Cardiac septum (tissue), 1 donor: ENCODE results near the gene WNT3A. TPM values are rescaled to one million over a fixed set of nuclear protein-coding genes. Genes with fewer than 3 reads are reported as not detected.

Experiments used
- DNase-seq: peaks from one replicate; pipeline ENCODE4 v3.0.0-alpha.2; 2020; ENCODE audit warnings: low spot score
- intact Hi-C: fragments of 100-400 bp; cut with DNase I; formaldehyde crosslinking; loops from one replicate; pipeline ENCODE4 v1.14.0; 2022
- total RNA-seq: library from RNA; stranded (reverse); fragmentation: NEBNext Ultra II Directional; extraction: Animal tissue kit (Norgen Biotek cat#: 25700); gene quantifications from one replicate; pipeline ENCODE4 v1.2.1, GENCODE V29; 2021
- donor health status: DM: no; HTN: no; CAD: no.

WNT3A gene
- total RNA-seq, 1 donor from 2014 or later: not detected

- intact Hi-C loops: no loop called here
- DNase-seq: peak; percentile 62
Observed at GRCh38 chr1:227998374-227999055, 8.3 kb upstream of the WNT3A start.

GRCh38 chr1:227999056-227999930 is 7.5 kb upstream of the WNT3A start:
- intact Hi-C loops: no loop called here
- DNase-seq: peak; percentile 76

GRCh38 chr1:228000416-228000815 is 6.4 kb upstream of the WNT3A start:
- DNase-seq: peak; percentile 55
- intact Hi-C loops: loop anchor here (5.0 to 10.0 kb wide), 2 partner anchors 72 to 124 kb away; no protein-coding TSS in a partner anchor

- intact Hi-C loops: loop anchor here (5.0 to 10.0 kb wide), 2 partner anchors 71 to 124 kb away; no protein-coding TSS in a partner anchor
- peak; percentile 66 for DNase-seq
Observed at GRCh38 chr1:228000836-228001563, 5.8 kb upstream of the WNT3A start.

- peak; percentile 65 for DNase-seq
Observed at GRCh38 chr1:228001738-228002535, 4.9 kb upstream of the WNT3A start.

GRCh38 chr1:228002792-228003191 is 4.0 kb upstream of the WNT3A start:
- peak; percentile 35 for DNase-seq
- intact Hi-C loops: loop anchor here (5.0 to 10.0 kb wide), 2 partner anchors 70 to 122 kb away; no protein-coding TSS in a partner anchor

More at GRCh38 chr1:228001738-228002535, 4.9 kb upstream of the WNT3A start:
- intact Hi-C loops: loop anchor here (5.0 to 10.0 kb wide), 2 partner anchors 70 to 123 kb away; no protein-coding TSS in a partner anchor

GRCh38 chr1:228003461-228004330 is 3.1 kb upstream of the WNT3A start:
- intact Hi-C loops: loop anchor here (5.0 to 10.0 kb wide), 2 partner anchors 69 to 121 kb away; no protein-coding TSS in a partner anchor
- peak; percentile 66 for DNase-seq

GRCh38 chr1:228004331-228004855 is 2.4 kb upstream of the WNT3A start:
- intact Hi-C loops: loop anchor here (5.0 to 10.0 kb wide), 2 partner anchors 68 to 120 kb away; no protein-coding TSS in a partner anchor
- peak; percentile 65 for DNase-seq

- intact Hi-C loops: loop anchor here (5.0 to 10.0 kb wide), 2 partner anchors 67 to 120 kb away; no protein-coding TSS in a partner anchor
- DNase-seq: peak; percentile 55
Observed at GRCh38 chr1:228004856-228005462, 1.8 kb upstream of the WNT3A start.

GRCh38 chr1:228005511-228006033 is 1.2 kb upstream of the WNT3A start:
- DNase-seq: peak; percentile 73
- intact Hi-C loops: loop anchor here (10.0 kb wide), 1 partner anchor 119 kb away; no protein-coding TSS in a partner anchor

- peak; percentile 31 for DNase-seq
- intact Hi-C loops: loop anchor here (10.0 kb wide), 1 partner anchor 119 kb away; no protein-coding TSS in a partner anchor
Observed at GRCh38 chr1:228006034-228006785, 588 bp upstream of the WNT3A start.

GRCh38 chr1:228007049-228007800 is 427 bp downstream of the WNT3A start:
- peak; percentile 44 for DNase-seq
- intact Hi-C loops: loop anchor here (10.0 kb wide), 1 partner anchor 118 kb away; no protein-coding TSS in a partner anchor

GRCh38 chr1:228007801-228008341 is 1.1 kb downstream of the WNT3A start:
- DNase-seq: peak; percentile 46
- intact Hi-C loops: loop anchor here (10.0 kb wide), 1 partner anchor 117 kb away; no protein-coding TSS in a partner anchor

GRCh38 chr1:228008391-228009115 is 1.8 kb downstream of the WNT3A start:
- DNase-seq: peak; percentile 70
- intact Hi-C loops: loop anchor here (10.0 kb wide), 1 partner anchor 116 kb away; no protein-coding TSS in a partner anchor
